Endodermal cell (in vitro differentiated cells): Measurements from ENCODE around the gene KCNJ10. TPM values are rescaled to one million over a fixed set of nuclear protein-coding genes. Genes with fewer than 3 reads are reported as not detected.

Experiments used
- DNase-seq: peaks from one replicate; pipeline ENCODE4 v3.0.0-alpha.2; 2017
- H3K27ac ChIP-seq: 2 replicates; pipeline ENCODE4 v1.5.1; 2013; ENCODE audit warnings: mild to moderate bottlenecking, low read depth, low read length, moderate library complexity
- H3K27me3 ChIP-seq: 2 replicates; pipeline ENCODE4 v1.6.1; 2013; ENCODE audit warnings: mild to moderate bottlenecking, low read length, moderate library complexity; ENCODE audit not compliant: insufficient read depth, control insufficient read depth, poor library complexity, severe bottlenecking
- H3K36me3 ChIP-seq: 2 replicates; pipeline ENCODE4 v1.7.0; 2013; ENCODE audit warnings: mild to moderate bottlenecking, low read length, moderate library complexity; ENCODE audit not compliant: control insufficient read depth, insufficient read depth
- H3K4me1 ChIP-seq: one replicate; pipeline ENCODE4 v1.7.0; 2013; ENCODE audit warnings: low read length; ENCODE audit not compliant: control insufficient read depth, insufficient read depth
- H3K4me3 ChIP-seq: 2 replicates; pipeline ENCODE4 v1.5.1; 2013; ENCODE audit warnings: mild to moderate bottlenecking, low read length, moderate library complexity
- H3K9ac ChIP-seq: 2 replicates; pipeline ENCODE4 v1.6.1; 2013; ENCODE audit warnings: mild to moderate bottlenecking, low read length, moderate library complexity; ENCODE audit not compliant: poor library complexity, severe bottlenecking; ENCODE audit errors: extremely low read depth
- H3K9me3 ChIP-seq: 2 replicates; pipeline ENCODE4 v1.6.1; 2013; ENCODE audit warnings: mild to moderate bottlenecking, low read length, moderate library complexity; ENCODE audit not compliant: control insufficient read depth
- H3K27ac Mint-ChIP-seq: 2 replicates; pipeline ENCODE4 v1.8.0; 2020; ENCODE audit warnings: mixed read lengths
- H3K27me3 Mint-ChIP-seq: 2 replicates; pipeline ENCODE4 v1.8.0; 2021; ENCODE audit warnings: mild to moderate bottlenecking, mixed read lengths; ENCODE audit not compliant: insufficient read depth
- H3K36me3 Mint-ChIP-seq: 2 replicates; pipeline ENCODE4 v1.8.0; 2020; ENCODE audit warnings: low read depth, mixed read lengths
- H3K4me1 Mint-ChIP-seq: 2 replicates; pipeline ENCODE4 v1.8.0; 2020; ENCODE audit warnings: mixed read lengths
- H3K4me3 Mint-ChIP-seq: 2 replicates; pipeline ENCODE4 v1.8.0; 2020; ENCODE audit warnings: mild to moderate bottlenecking, moderate library complexity, mixed read lengths
- H3K9me3 Mint-ChIP-seq: 2 replicates; pipeline ENCODE4 v1.8.0; 2020; ENCODE audit warnings: mild to moderate bottlenecking, mixed read lengths
- WGBS, 2 experiments: methylation state at CpG; one replicate each; pipeline versions ENCODE4 v1.1.5 to v1.1.7; 2013; ENCODE audit warnings: missing lambda C conversion rate in 2 of 2, mixed read lengths in 1 of 2; ENCODE audit not compliant: insufficient coverage in 1 of 2, insufficient read length in 1 of 2; 5-methylcytosine and 5-hydroxymethylcytosine counted together
- total RNA-seq, 2 donors: library from RNA; stranded (reverse); fragmentation: NEBNext Ultra II Directional in 1 of 2; extraction: Animal tissue kit (Norgen Biotek cat#: 25700) in 1 of 2; gene quantifications; 2 replicates in 1 of 2; 3 replicates in 1 of 2; pipeline ENCODE4 v1.2.1, GENCODE V29; 2021
- TF ChIP-seq, protein P1 (sequence below): fragments of 200-600 bp; sonication (generic); conservative IDR thresholded peaks from 2 replicates; pipeline ENCODE4 v1.5.0; 2021; ENCODE audit warnings: antibody characterized with exemption, mild to moderate bottlenecking

The KCNJ10 gene
- total RNA-seq, 2 donors from 2014 or later = 0.26 TPM; not detected in 1

DNA sequence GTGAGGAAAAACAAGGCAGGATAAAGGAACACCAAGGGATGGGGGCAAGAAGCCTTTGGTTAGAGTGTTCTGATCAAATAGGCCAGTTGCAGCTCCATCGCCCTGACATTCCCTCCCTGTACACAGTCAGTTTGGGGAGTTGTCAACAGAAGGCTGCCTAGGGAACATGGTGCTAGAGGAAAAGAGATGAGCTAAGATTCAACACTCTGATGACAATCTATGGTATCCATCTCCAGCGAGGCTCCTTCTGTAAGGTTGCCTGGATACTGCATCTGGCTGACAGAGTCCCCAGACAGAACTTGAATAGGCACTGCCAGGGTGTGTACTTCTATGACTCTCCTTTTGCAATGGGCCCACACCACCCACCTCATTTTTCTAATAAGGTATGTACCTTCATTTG is 104.7 kb downstream of the KCNJ10 start:
- no peak overlapping the region for H3K4me3 Mint-ChIP-seq
- peaks cover 6% of the 10 kb centered on the region for H3K4me1 Mint-ChIP-seq

DNA sequence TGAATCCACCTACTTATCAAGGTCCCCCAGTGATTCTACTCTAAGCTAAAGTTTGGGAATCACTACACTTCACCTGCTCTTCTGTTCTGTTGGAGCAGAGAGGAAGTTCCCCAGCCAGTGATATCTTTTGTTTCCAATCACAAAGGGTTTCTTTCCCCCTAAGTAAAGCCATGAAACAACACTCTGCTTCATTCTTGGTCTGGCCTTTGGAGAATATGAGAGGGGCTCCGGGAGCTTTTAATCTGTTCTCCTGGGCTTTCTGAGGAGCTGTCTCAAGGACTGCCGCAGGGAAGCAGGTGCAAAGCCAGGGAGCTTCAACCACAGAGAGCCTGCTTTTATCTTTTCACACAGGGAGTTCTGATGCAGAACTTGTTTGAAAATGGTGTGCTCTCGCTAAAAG is 105.8 kb downstream of the KCNJ10 start:
- TF ChIP-seq, protein P1, sequence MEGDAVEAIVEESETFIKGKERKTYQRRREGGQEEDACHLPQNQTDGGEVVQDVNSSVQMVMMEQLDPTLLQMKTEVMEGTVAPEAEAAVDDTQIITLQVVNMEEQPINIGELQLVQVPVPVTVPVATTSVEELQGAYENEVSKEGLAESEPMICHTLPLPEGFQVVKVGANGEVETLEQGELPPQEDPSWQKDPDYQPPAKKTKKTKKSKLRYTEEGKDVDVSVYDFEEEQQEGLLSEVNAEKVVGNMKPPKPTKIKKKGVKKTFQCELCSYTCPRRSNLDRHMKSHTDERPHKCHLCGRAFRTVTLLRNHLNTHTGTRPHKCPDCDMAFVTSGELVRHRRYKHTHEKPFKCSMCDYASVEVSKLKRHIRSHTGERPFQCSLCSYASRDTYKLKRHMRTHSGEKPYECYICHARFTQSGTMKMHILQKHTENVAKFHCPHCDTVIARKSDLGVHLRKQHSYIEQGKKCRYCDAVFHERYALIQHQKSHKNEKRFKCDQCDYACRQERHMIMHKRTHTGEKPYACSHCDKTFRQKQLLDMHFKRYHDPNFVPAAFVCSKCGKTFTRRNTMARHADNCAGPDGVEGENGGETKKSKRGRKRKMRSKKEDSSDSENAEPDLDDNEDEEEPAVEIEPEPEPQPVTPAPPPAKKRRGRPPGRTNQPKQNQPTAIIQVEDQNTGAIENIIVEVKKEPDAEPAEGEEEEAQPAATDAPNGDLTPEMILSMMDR = no peak
- Histone ChIP-seq H3K9me3 (no peaks in the 10 kb centered on the region), H3K27me3 (no peaks in the 10 kb centered on the region), H3K4me3 (no peak overlapping the region), H3K36me3 (no peaks in the 10 kb centered on the region), H3K9ac (no peak overlapping the region), H3K27ac (no peak overlapping the region), H3K4me1 (peaks cover 8% of the 10 kb centered on the region)
- H3K9me3 Mint-ChIP-seq = no peaks in the 10 kb centered on the region
- no peak for DNase-seq
- WGBS, 2 experiments = 71 to 82% methylated on average over 2 to 3 of the region's 3 CpGs
- H3K4me3 Mint-ChIP-seq = no peak overlapping the region
- H3K4me1 Mint-ChIP-seq = peaks cover 12% of the 10 kb centered on the region
- H3K27me3 Mint-ChIP-seq = peaks cover 5% of the 10 kb centered on the region
- H3K36me3 Mint-ChIP-seq = no peaks in the 10 kb centered on the region
- no peak overlapping the region for H3K27ac Mint-ChIP-seq

More for the DNA sequence above, 104.7 kb downstream of the KCNJ10 start:
- Histone ChIP-seq H3K4me3 (no peak overlapping the region), H3K27ac (no peak overlapping the region), H3K9ac (no peak overlapping the region), H3K36me3 (no peaks in the 10 kb centered on the region), H3K9me3 (no peaks in the 10 kb centered on the region), H3K4me1 (peaks cover 8% of the 10 kb centered on the region), H3K27me3 (no peaks in the 10 kb centered on the region)
- WGBS, 2 experiments = 60 to 95% methylated on average over 1 to 2 of the region's 2 CpGs
- Mint-ChIP-seq H3K36me3 (no peaks in the 10 kb centered on the region), H3K9me3 (no peaks in the 10 kb centered on the region), H3K27me3 (peaks cover 5% of the 10 kb centered on the region), H3K27ac (no peak overlapping the region)
- DNase-seq = no peak
- TF ChIP-seq, protein P1 = no peak

DNA sequence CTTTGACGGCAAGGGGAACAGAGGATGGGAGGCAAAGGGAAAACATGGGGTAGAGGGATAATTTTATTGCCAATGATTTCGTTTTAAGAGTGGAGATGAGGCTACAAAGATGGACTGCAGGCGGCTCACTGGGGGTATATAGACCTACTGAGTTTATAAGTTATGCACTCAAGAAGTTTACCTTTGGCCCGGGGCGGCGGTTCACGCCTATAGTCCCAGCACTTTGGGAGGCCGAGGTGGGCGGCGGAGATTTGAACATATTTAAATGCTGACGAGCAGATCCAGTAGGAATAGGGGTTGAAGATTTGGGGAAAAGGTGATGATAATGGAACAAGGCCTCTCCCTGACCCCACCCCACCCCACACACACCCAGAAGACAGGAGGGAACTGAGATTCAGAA is 107.8 kb downstream of the KCNJ10 start:
- H3K27me3 ChIP-seq = no peaks in the 10 kb centered on the region
- peaks cover 2% of the 10 kb centered on the region for H3K27me3 Mint-ChIP-seq
- no peaks in the 10 kb centered on the region for H3K36me3 Mint-ChIP-seq
- H3K36me3 ChIP-seq = no peaks in the 10 kb centered on the region
- no peak overlapping the region for H3K4me3 ChIP-seq
- DNase-seq = no peak
- TF ChIP-seq, protein P1 = no peak
- no peak overlapping the region for H3K27ac ChIP-seq
- H3K4me1 ChIP-seq = peaks cover 12% of the 10 kb centered on the region
- peaks cover 17% of the 10 kb centered on the region for H3K4me1 Mint-ChIP-seq
- no peak overlapping the region for H3K4me3 Mint-ChIP-seq
- H3K9me3 Mint-ChIP-seq = no peaks in the 10 kb centered on the region
- no peaks in the 10 kb centered on the region for H3K9me3 ChIP-seq
- no peak overlapping the region for H3K27ac Mint-ChIP-seq
- 91 to 94% methylated on average over 6 to 11 of the region's 11 CpGs for WGBS, 2 experiments
- no peak overlapping the region for H3K9ac ChIP-seq
